ENCODE results near the gene DEGS1. TPM values are rescaled to one million over a fixed set of nuclear protein-coding genes. Genes with fewer than 3 reads are reported as not detected.

DEGS1 gene
- total and polyA plus RNA-seq, 2 of the 4 experiments (the other 2 are of a cell fraction) = 54.8 to 109 TPM

DNA sequence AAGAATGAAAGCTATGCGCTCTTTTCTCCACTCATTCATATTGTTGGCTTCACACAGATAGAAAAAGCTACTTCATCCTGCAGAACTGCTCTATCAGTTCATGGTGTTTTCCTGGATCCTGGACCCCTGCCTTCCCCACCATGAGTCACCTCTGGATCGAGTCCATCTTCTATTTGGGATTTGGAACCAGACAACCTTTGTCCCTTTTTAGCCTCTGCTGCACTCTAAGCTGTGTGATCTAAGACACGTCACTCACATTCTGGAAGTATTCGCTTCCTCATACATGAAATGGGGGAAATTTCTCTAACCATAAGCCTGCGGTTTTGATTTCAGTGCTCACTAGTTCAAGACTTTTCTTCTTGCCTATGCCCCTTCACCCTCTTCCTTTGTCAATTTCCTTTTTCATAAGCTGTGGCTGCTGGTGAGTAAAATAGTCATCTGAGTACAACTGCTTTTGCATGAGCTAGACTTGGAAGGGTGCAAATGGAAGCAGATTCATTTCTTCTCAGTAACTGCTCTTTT is 14.1 kb upstream of the DEGS1 start:
- DNase-seq (peak; percentile 91), ATAC-seq (ENCODE audit: low read depth) (peak; percentile 75)
- H3K18ac ChIP-seq (ENCODE audit: low read depth, low read length) = 0 out of 2 replicates have a peak overlapping the region, but pooled peaks have one; percentile 19
- H3K36me3 ChIP-seq (ENCODE audit: control insufficient read depth, insufficient read depth, low read length) = no peaks in the 10 kb centered on the region
- H3K79me1 ChIP-seq (ENCODE audit: low read depth in 1 of 2, low read length in 2 of 2) = no peaks in the 10 kb centered on the region
- no peak overlapping the region for H3K9ac ChIP-seq (ENCODE audit: low read depth, low read length)
- no peaks in the 10 kb centered on the region for H3K9me1 ChIP-seq (ENCODE audit: insufficient read depth, low read length)
- ChIA-PET POLR2A (ENCODE audit: unreplicated experiment) (no interaction called here), CTCF (interaction anchor here (1.0 kb wide), 1 partner anchor 10 kb away, joined by 3 read pairs; no protein-coding TSS in a partner anchor)
- H3K23ac ChIP-seq (ENCODE audit: low read depth, low read length) = no peak overlapping the region
- no TSS peak for BruUV-seq (replicated peaks)
- H2BK5ac ChIP-seq (ENCODE audit: low read depth, low read length, poor library complexity, severe bottlenecking) = peak overlapping the region; percentile 48
- H3K9me3 ChIP-seq (ENCODE audit: control insufficient read depth, insufficient read depth, low read length) = no peaks in the 10 kb centered on the region
- H2BK120ac ChIP-seq (ENCODE audit: low read depth, low read length) = no peak overlapping the region
- peak overlapping the region; percentile 5; the same call in 1 of the 3 replicates for H2BK15ac ChIP-seq (ENCODE audit: low read depth, low read length)
- no peak overlapping the region for H4K91ac ChIP-seq (ENCODE audit: insufficient read depth, low read depth, low read length)
- peak overlapping the region; percentile 9; the same call in 1 of the 2 replicates for H3K27ac ChIP-seq (ENCODE audit: insufficient read depth, low read length)
- peak overlapping the region in 1 of 2 experiments; percentile 29; a peak in 1 of 4 replicates for H4K8ac ChIP-seq (ENCODE audit: low read depth in 2 of 2, low read length in 2 of 2)
- peak overlapping the region; percentile 24; the same call in 1 of the 2 replicates for H3K4ac ChIP-seq (ENCODE audit: low read depth, low read length)
- H4K5ac ChIP-seq (ENCODE audit: low read depth, low read length) = no peak overlapping the region
- in situ Hi-C loops (cut with MboI; ENCODE audit: low sequenced_read_pairs) = no loop called here
- no peaks in the 10 kb centered on the region for H4K20me1 ChIP-seq (ENCODE audit: insufficient read depth, low read length)
- H2BK20ac ChIP-seq (ENCODE audit: low read depth, low read length) = peak overlapping the region; percentile 57; the same call in 1 of the 2 replicates
- H2AK5ac ChIP-seq (ENCODE audit: low read depth, low read length) = no peak overlapping the region
- WGBS, 2 experiments (ENCODE audit: extremely low coverage in 2 of 2, insufficient read length in 1 of 2) = 89% methylated on average over 1 of the region's 5 CpGs; no CpG with 5 or more reads in 1 of the 2 experiments
- H3K14ac ChIP-seq (replicated peaks; ENCODE audit: low read depth, low read length) = peak overlapping the region; percentile 23
- peak overlapping the region; percentile 52 for H2AFZ ChIP-seq (replicated peaks; ENCODE audit: low read length, poor library complexity)
- H3K56ac ChIP-seq (ENCODE audit: extremely low read depth, insufficient read depth, low read length) = no peak overlapping the region
- H3K4me2 ChIP-seq (ENCODE audit: low read depth, low read length) = peak overlapping the region; percentile 16; the same call in 1 of the 2 replicates
- no peaks in the 10 kb centered on the region for H3K4me1 ChIP-seq (ENCODE audit: control insufficient read depth, insufficient read depth, low read length)
- H2AK9ac ChIP-seq (replicated peaks; ENCODE audit: low read depth, low read length, poor library complexity) = no peak overlapping the region
- no peaks in the 10 kb centered on the region for H3K27me3 ChIP-seq (ENCODE audit: control insufficient read depth, insufficient read depth, low read length)
- intact Hi-C loops (cut with micrococcal nuclease) = no loop called here
- TF ChIP-seq, protein P1, sequence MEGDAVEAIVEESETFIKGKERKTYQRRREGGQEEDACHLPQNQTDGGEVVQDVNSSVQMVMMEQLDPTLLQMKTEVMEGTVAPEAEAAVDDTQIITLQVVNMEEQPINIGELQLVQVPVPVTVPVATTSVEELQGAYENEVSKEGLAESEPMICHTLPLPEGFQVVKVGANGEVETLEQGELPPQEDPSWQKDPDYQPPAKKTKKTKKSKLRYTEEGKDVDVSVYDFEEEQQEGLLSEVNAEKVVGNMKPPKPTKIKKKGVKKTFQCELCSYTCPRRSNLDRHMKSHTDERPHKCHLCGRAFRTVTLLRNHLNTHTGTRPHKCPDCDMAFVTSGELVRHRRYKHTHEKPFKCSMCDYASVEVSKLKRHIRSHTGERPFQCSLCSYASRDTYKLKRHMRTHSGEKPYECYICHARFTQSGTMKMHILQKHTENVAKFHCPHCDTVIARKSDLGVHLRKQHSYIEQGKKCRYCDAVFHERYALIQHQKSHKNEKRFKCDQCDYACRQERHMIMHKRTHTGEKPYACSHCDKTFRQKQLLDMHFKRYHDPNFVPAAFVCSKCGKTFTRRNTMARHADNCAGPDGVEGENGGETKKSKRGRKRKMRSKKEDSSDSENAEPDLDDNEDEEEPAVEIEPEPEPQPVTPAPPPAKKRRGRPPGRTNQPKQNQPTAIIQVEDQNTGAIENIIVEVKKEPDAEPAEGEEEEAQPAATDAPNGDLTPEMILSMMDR (conservative IDR thresholded peaks at IDR 0.05; ENCODE audit: low read depth, low read length) = no peak
- TF ChIP-seq, protein P2, sequence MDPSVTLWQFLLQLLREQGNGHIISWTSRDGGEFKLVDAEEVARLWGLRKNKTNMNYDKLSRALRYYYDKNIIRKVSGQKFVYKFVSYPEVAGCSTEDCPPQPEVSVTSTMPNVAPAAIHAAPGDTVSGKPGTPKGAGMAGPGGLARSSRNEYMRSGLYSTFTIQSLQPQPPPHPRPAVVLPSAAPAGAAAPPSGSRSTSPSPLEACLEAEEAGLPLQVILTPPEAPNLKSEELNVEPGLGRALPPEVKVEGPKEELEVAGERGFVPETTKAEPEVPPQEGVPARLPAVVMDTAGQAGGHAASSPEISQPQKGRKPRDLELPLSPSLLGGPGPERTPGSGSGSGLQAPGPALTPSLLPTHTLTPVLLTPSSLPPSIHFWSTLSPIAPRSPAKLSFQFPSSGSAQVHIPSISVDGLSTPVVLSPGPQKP (IDR thresholded peaks at IDR 0.05; ENCODE audit: borderline replicate concordance, low read depth, low read length) = no peak
- dilution Hi-C loops (cut with HindIII; ENCODE audit: low sequenced_read_pairs, unreplicated experiment) = no loop called here
- H3K4me3 ChIP-seq (ENCODE audit: insufficient read depth, low read depth, low read length) = no peak overlapping the region

Data from IMR-90 (cell line).